Duodenal mucosa (tissue), 2 donors: Measurements from ENCODE around the gene TOLLIP.

Source experiments
- H3K27ac ChIP-seq: one replicate; pipeline ENCODE4 v1.7.0; 2013; ENCODE audit warnings: low read depth, low read length
- H3K27me3 ChIP-seq, 2 donors: one replicate each; pipeline ENCODE4 v1.7.0; 2013; ENCODE audit warnings: low read length in 2 of 2, control low read depth in 1 of 2; ENCODE audit not compliant: insufficient read depth in 2 of 2, control insufficient read depth in 1 of 2
- H3K36me3 ChIP-seq, 2 donors: one replicate each; pipeline ENCODE4 v1.7.0; 2013; ENCODE audit warnings: low read length in 2 of 2, control low read depth in 1 of 2; ENCODE audit not compliant: insufficient read depth in 2 of 2, control insufficient read depth in 1 of 2
- H3K4me1 ChIP-seq, 2 donors: one replicate each; pipeline ENCODE4 v1.7.0; 2013; ENCODE audit warnings: low read length in 2 of 2, control low read depth in 1 of 2; ENCODE audit not compliant: insufficient read depth in 2 of 2, control insufficient read depth in 1 of 2
- H3K4me3 ChIP-seq, 2 donors: one replicate each; pipeline ENCODE4 v1.7.0; 2013; ENCODE audit warnings: low read length in 2 of 2, low read depth in 1 of 2
- H3K9ac ChIP-seq, 2 donors: one replicate each; pipeline ENCODE4 v1.7.0; 2013; ENCODE audit warnings: low read length in 2 of 2, low read depth in 1 of 2
- H3K9me3 ChIP-seq, 2 donors: one replicate each; pipeline ENCODE4 v1.7.0; 2013; ENCODE audit warnings: low read length in 2 of 2, control low read depth in 1 of 2; ENCODE audit not compliant: control insufficient read depth in 1 of 2

TOLLIP gene

DNA sequence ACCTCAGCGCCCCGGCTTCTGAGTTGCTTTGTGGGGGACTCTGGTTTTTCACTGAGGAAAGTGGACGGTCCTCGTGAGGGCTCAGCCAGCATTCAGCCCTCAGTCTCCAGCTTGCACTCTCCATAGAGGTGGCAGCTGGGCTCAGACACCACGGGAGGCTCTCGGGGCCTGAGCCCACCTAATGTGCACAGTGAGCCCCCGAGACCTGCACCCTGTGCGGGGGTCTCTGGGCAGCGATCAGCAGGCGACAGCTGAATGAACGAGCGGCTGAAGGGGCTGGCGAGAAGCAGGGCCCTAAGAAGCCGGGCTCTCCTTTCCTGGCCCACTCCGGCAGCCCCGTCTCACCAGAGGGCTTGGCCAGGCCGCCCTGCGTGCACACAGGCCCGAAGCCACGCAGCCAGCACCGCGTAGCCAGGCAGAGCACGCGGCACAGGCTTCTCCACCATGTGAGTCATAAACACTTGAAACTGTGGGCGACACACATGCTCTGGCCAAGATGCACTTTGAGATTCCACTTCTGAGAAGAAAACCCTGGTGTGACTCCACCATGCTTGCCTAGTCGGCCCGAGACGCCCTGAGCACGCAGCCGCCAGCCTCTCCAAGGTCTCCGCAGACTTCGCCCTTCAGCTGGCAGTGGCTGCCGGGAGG, 28.0 kb downstream of the TOLLIP start:
- Histone ChIP-seq H3K9me3 (no peaks in the 10 kb centered on the region), H3K27ac (no peak overlapping the region), H3K9ac (no peak overlapping the region), H3K27me3 (no peaks in the 10 kb centered on the region), H3K36me3 (peaks cover 25 to 82% of the 10 kb centered on the region in 2 donors), H3K4me3 (no peak overlapping the region), H3K4me1 (no peaks in the 10 kb centered on the region)

DNA sequence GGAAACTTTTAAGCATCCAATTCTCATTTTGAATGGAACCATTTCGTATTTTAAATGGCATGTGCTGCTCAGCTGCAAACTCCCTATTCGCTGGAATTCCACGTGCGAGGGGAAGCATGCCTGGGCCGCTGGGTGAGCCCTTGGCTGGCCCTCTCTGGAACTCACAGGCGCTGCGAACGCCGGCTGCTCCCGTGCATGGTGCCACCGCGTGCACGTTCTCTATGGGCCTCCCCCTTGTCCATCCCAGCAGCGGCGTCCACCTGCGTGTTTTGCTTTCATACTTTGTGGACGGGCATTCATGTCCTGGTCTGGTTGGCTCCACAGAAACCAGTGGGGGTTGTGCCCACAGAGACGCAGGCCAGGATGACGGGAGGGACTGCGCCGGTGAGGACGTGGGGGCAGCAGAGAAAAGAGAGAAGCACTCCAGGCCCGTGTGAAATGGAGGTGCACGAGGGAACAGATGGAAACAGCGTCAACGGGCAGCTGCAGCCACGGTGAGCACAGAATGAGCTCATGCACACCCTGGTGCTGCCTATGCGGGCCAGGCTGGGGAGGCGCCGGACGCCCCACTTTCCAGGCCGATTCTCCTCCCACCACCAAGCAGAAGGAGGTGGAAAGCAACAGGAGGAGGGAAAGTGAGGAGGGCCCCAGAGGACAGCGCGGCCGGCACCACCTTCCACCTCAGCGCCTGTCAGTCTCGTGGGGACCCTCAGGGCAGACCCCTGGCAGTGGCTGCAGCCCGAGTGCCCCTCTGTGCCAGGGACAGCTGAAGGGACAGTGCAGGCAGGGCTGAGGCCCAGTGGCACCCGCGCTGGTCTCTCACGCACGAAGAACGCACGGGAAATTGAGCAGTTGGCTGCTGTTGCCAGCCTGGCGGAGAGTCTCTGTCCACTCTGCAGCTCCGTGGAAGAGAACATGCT, 29.1 kb downstream of the TOLLIP start:
- Histone ChIP-seq H3K27me3 (no peaks in the 10 kb centered on the region), H3K4me3 (no peak overlapping the region), H3K9me3 (no peaks in the 10 kb centered on the region), H3K27ac (no peak overlapping the region), H3K9ac (no peak overlapping the region), H3K36me3 (peaks cover 32 to 82% of the 10 kb centered on the region in 2 donors), H3K4me1 (no peaks in the 10 kb centered on the region)

DNA sequence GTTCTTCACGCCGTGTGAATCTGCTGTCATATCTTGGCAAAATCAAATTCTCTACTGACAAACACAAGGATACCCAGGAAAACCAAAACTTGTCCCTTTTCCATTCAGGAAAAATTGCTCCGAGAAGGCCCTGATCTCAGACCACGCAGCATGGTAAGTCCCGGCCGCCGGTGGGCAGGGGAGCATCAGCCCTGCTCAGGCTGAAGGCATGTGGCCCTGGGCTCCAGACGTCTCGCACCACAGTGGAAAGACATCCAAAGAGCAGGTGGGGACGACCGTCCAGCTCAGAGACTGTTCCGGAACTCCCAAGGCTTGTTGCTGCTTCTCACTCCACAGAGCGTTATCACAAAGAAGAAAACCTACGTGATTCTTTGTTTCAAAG, 29.8 kb downstream of the TOLLIP start:
- Histone ChIP-seq H3K4me1 (no peaks in the 10 kb centered on the region), H3K27me3 (no peaks in the 10 kb centered on the region), H3K27ac (no peak overlapping the region), H3K9me3 (no peaks in the 10 kb centered on the region), H3K9ac (no peak overlapping the region), H3K36me3 (peaks cover 32 to 80% of the 10 kb centered on the region in 2 donors), H3K4me3 (no peak overlapping the region)

DNA sequence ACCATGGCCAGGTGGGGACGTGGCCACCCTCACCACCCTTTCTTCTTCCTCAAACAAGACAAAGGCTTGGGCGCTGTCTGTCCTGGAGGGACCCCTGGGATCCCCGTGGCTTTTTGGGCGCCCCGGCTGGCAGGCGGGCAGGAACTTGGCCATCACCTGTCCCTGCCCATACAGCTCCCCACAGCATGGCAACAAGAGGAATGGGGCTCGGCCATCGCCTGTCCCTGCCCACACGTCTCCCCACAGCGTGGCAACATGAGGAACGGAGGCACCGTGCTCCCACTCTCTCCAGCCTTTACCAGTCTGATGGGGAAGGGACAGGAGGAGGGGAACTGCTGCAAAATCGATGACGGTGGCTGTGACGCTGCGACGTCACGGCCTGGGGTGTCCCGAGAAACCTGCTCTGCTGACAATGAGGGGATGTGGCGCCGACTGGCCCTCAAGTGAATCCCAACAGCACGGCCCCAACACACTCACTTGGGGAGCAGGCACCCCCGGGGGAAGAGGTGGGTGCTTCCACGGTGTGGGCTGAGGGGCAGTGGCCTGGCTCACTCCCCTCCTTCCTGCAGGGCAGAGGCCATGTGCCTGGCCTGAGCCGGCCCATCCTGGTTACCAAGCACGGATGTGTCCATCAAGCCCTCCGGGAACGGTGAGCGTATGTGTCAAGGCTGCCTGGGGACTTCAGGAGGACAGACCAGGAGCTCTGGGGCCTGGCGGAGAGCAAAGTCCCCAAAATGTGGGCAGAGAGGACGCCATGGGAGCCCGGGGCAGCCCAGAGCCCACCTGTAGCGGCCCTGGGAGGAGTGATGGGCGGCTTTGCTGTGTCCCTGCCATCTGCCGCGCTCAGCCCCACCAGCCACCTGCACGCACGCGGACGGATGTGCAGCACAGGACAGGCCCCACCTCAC, 30.4 kb downstream of the TOLLIP start:
- Histone ChIP-seq H3K9me3 (no peaks in the 10 kb centered on the region), H3K27me3 (no peaks in the 10 kb centered on the region), H3K4me1 (no peaks in the 10 kb centered on the region), H3K4me3 (no peak overlapping the region), H3K27ac (no peak overlapping the region), H3K9ac (no peak overlapping the region), H3K36me3 (peaks cover 32 to 76% of the 10 kb centered on the region in 2 donors)

DNA sequence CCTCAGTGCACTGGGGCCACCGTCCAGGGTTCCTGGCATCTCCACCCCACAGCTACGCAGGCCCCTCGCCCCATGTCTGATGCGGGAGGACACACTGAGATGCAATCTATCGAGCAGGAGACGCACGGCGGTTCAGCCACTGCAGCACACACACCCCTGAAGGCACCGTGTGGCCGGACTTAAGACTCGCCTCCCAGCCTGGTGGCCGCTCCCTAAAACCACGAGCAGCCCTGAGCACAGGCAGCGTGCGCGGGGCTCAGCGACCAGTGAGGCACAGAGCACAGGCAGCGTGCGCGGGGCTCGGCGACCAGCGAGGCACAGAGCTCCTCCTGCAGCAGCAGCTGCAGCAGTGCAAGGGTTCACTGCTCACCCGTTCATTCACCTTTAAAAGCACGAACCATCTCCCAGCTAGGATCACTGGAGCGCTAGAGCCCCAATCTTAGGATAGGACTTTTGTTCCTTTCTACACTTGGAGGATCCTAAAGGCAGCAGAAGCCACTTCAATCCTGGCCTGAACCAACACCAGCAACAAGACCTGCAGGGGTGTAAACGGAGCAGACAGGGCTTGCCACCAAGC, 31.4 kb downstream of the TOLLIP start:
- no peak overlapping the region for H3K27ac ChIP-seq
- H3K36me3 ChIP-seq = peaks cover 32 to 73% of the 10 kb centered on the region in 2 donors

DNA sequence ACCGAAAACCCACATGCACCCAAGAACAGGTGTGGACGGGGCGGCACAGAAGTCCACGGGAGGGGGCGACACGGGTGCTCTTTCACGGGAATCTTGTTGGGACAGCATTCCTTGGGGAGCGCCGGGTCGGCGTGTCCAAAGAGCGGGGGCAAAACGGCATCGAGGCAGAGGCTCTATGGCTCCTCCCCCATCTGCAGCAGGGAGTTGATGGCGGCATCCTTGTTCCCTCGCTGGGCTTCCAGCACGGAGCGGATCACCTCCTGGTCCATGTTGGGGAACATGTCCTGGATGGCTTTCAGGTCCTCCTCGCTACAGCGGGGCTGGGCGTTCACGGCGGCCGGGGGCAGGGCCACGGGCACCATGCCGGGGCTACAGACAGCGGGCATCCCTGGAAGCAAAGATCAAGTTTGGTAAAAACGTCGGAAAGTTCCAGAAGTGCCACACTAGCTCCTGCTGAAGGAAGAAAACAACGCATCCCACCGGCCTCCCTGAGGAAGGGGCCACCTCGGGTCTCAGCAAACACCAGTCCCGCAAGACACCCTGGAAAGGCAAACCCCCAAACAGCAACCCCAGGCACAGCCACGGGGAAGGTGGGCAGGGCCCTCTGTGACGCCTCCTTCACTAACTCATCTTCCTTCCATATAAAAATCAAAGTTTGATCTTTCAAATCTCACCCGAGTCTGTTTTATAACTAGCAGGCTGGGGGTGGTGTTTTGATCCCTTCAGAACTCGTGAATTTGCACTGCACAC, 32.4 kb downstream of the TOLLIP start:
- Histone ChIP-seq H3K4me3 (no peak overlapping the region), H3K4me1 (no peaks in the 10 kb centered on the region), H3K9me3 (no peaks in the 10 kb centered on the region), H3K27ac (no peak overlapping the region), H3K27me3 (no peaks in the 10 kb centered on the region), H3K9ac (no peak overlapping the region), H3K36me3 (peaks cover 32 to 72% of the 10 kb centered on the region in 2 donors)

More for the DNA sequence above, 31.4 kb downstream of the TOLLIP start:
- Histone ChIP-seq H3K4me1 (no peaks in the 10 kb centered on the region), H3K9me3 (no peaks in the 10 kb centered on the region), H3K4me3 (no peak overlapping the region), H3K9ac (no peak overlapping the region), H3K27me3 (no peaks in the 10 kb centered on the region)

DNA sequence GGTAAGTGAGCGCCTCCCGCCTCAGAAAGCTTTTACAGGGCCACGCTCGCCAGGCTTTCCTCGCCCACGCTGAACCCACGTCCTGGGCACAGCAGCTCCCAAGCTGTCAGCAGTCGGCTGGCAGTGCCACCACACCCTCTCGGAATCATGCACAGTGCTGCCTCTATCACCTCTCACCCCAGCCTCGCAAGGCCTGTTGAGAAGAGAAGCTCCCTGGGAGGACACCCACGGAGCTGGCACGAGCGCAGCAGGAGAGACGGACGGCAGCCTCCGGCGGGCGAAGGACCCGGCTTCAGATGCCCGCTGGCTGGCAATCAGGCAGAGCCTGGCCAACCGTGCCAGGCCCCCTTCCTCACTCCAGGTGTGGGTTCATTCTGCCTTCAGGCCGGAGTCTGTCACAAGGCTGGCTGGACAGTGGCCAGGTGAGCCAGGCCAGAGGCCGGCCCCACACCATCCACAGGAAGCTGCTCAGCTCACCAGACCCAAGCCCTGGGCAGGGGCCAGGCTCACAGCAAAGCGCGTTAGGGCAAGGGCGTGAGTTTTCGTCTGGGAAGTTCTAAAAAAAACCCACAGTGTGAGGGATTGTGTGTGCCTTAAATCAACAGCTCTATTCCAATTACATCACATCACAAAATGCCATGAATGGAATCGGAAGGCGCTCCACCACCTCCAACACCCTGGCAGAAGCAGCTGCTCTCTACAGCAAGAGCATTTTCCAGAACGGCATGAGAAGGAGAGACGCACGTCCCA, 33.2 kb downstream of the TOLLIP start:
- Histone ChIP-seq H3K4me3 (no peak overlapping the region), H3K9ac (no peak overlapping the region), H3K36me3 (peaks cover 32 to 66% of the 10 kb centered on the region in 2 donors), H3K27me3 (no peaks in the 10 kb centered on the region), H3K27ac (no peak overlapping the region), H3K9me3 (no peaks in the 10 kb centered on the region), H3K4me1 (no peaks in the 10 kb centered on the region)

DNA sequence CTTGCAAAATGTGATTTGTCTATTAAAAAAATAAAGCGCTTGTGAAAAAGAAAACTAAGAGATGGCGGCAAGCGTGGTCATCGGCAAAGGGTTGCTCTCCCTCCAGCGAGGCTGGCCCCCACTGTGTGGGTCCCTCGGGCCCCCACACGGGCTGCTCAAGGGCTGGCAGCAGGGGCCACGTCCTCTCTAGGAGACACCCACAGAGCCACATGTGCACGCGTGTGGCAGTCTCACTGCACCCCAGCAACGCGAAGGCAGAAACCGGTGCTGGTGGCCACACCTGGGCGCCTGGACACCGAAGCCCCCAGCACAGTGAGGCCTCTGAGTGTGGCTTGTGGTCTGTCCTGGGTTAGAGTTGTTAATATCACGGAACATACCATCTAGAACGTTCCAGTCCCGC, 34.4 kb downstream of the TOLLIP start:
- Histone ChIP-seq H3K36me3 (peaks cover 30 to 54% of the 10 kb centered on the region in 2 donors), H3K27ac (no peak overlapping the region), H3K27me3 (no peaks in the 10 kb centered on the region), H3K9ac (no peak overlapping the region), H3K4me1 (no peaks in the 10 kb centered on the region), H3K9me3 (no peaks in the 10 kb centered on the region), H3K4me3 (no peak overlapping the region)

DNA sequence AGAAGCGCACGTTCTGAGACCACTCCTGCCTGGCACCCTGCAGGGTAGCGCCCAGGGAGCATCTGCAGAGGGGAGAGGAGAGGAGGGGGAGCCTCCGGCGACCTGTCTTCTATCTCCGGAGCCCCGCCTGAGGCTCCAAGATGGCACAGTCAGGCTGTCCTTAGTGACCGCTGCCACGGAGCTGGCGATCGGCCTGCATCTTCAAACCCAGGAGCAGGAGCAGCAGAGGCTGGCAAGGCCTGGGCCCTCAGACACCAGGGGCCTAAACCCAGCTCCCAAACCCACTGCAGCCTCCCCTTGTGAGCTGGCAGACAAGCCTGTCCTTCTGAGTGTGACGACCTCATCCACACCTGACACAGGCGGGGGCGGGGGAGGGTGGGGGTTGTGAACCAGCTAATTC, 34.9 kb downstream of the TOLLIP start:
- no peak overlapping the region for H3K4me3 ChIP-seq
- H3K4me1 ChIP-seq = no peaks in the 10 kb centered on the region
- H3K27me3 ChIP-seq = no peaks in the 10 kb centered on the region
- no peak overlapping the region for H3K27ac ChIP-seq
- peaks cover 30 to 49% of the 10 kb centered on the region in 2 donors for H3K36me3 ChIP-seq
- no peaks in the 10 kb centered on the region for H3K9me3 ChIP-seq
- H3K9ac ChIP-seq = no peak overlapping the region
